HepG2 (cell line): ENCODE measurements around the gene GJD3. TPM values are rescaled to one million over a fixed set of nuclear protein-coding genes. Genes with fewer than 3 reads are reported as not detected.
"Not testable (repeated sequence)": the region's sequence is repeated elsewhere in the genome, so short reads cannot be mapped to it uniquely, and the experiment has no call there.

Experiments used
- ATAC-seq: fragments of 200-7000 bp; cut with Tn5 transposase; 3 replicates; pipeline ENCODE4 v1.9.1; 2020; ENCODE audit warnings: mild to moderate bottlenecking, moderate library complexity
- BruUV-seq: library from RNA; stranded (reverse); fragments of 400-500 nt; replicated peaks from 2 replicates; lab custom pipeline; 2021; lab: Mats Ljungman, UMichigan
- CTCF ChIA-PET: fragments of 300-600 bp; formaldehyde crosslinking; extraction: SDS; loops from one replicate; lab custom pipeline; 2021; ENCODE audit warnings: low total read pairs, inconsistent platforms, low intra/inter-chr PET ratio; lab: Yijun Ruan, JAX
- POLR2A ChIA-PET: fragments of 350-600 bp; sonication (Branson Sonifier 250); formaldehyde crosslinking; loops from one replicate; lab custom pipeline; 2020; ENCODE audit warnings: antibody characterized with exemption, inconsistent platforms; lab: Yijun Ruan, JAX
- DNase-seq: peaks from one replicate; pipeline ENCODE4 v3.0.0-alpha.2; 2015; ENCODE audit warnings: low spot score
- FAIRE-seq: peaks from 3 replicates; lab custom pipeline; 2011; peaks lifted over from hg19 to GRCh38; lab: Jason Lieb, UNC
- H2AFZ ChIP-seq: one replicate; pipeline ENCODE4 v1.6.1; 2011; ENCODE audit warnings: low read length, inconsistent platforms
- H3K27ac ChIP-seq: fragments of 300-600 bp; 3 replicates; pipeline ENCODE4 v1.8.0; 2011; ENCODE audit warnings: mixed run types, mild to moderate bottlenecking, mixed read lengths, low read length, inconsistent platforms; ENCODE audit not compliant: insufficient read depth; ENCODE audit errors: extremely low read length
- H3K27me3 ChIP-seq, 2 experiments: fragments of 200-600 bp in 1 of 2; 2 replicates in 1 of 2; 3 replicates in 1 of 2; pipeline versions ENCODE4 v1.6.0 to v1.8.0; 2011; ENCODE audit warnings: low read length in 2 of 2, mild to moderate bottlenecking in 2 of 2, moderate library complexity in 2 of 2, inconsistent platforms in 1 of 2; ENCODE audit not compliant: insufficient read depth in 2 of 2, control insufficient read depth in 1 of 2
- H3K36me3 ChIP-seq, 2 experiments: fragments of 200-600 bp in 1 of 2; replicated peaks in 1 of 2; 2 replicates in 1 of 2; 3 replicates in 1 of 2; pipeline versions ENCODE4 v1.5.1 to v1.8.0; 2011; ENCODE audit warnings: low read length in 2 of 2, inconsistent platforms in 1 of 2; ENCODE audit not compliant: insufficient read depth in 2 of 2, control insufficient read depth in 1 of 2
- H3K4me1 ChIP-seq: 2 replicates; pipeline ENCODE4 v1.5.1; 2012; ENCODE audit warnings: low read length, inconsistent platforms; ENCODE audit not compliant: insufficient read depth
- H3K4me2 ChIP-seq: 2 replicates; pipeline ENCODE4 v1.6.0; 2011; ENCODE audit warnings: low read depth, low read length, inconsistent platforms
- H3K4me3 ChIP-seq, 3 experiments: fragments of 200-600 bp in 1 of 3; sonication (generic), shearing (Covaris generic) in 1 of 3; replicated peaks in 1 of 3; 2 replicates each; pipeline ENCODE4 v1.5.1; 2011 to 2016; ENCODE audit warnings: low read length in 3 of 3, inconsistent platforms in 2 of 3, low read depth in 2 of 3, mild to moderate bottlenecking in 2 of 3, control low read depth in 1 of 3, mixed read lengths in 1 of 3; ENCODE audit not compliant: insufficient read depth in 1 of 3
- H3K79me2 ChIP-seq: one replicate; pipeline ENCODE4 v1.6.1; 2011; ENCODE audit warnings: low read length, inconsistent platforms; ENCODE audit not compliant: insufficient read depth
- H3K9ac ChIP-seq: 2 replicates; pipeline ENCODE4 v1.6.0; 2011; ENCODE audit warnings: mild to moderate bottlenecking, low read depth, low read length, inconsistent platforms; ENCODE audit not compliant: insufficient read depth
- H3K9me3 ChIP-seq: 2 replicates; pipeline ENCODE4 v1.5.1; 2012; ENCODE audit warnings: mild to moderate bottlenecking, low read length
- H4K20me1 ChIP-seq: 2 replicates; pipeline ENCODE4 v1.6.0; 2011; ENCODE audit warnings: inconsistent platforms, mild to moderate bottlenecking, low read length, moderate library complexity; ENCODE audit not compliant: insufficient read depth
- RBFOX2 ChIP-seq: fragments of 200-400 bp; formaldehyde crosslinking; IDR thresholded peaks from 2 replicates; pipeline ENCODE4 v1.6.1; 2017; ENCODE audit warnings: low read depth, mild to moderate bottlenecking, low read length
- ZNF10 ChIP-seq: sonication (generic); formaldehyde crosslinking; IDR thresholded peaks from 2 replicates; pipeline ENCODE4 v1.4.0; 2020; ENCODE audit warnings: mild to moderate bottlenecking, low read depth, missing genetic modification reagents, borderline replicate concordance
- ZNF501 ChIP-seq: sonication (generic); formaldehyde crosslinking; IDR thresholded peaks from 2 replicates; pipeline ENCODE4 v1.5.1; 2020; ENCODE audit warnings: mild to moderate bottlenecking, moderate library complexity, missing genetic modification reagents
- ZSCAN9 ChIP-seq: IDR thresholded peaks from 2 replicates; pipeline ENCODE4 v1.6.1; 2016; ENCODE audit warnings: borderline replicate concordance
- WGBS: methylation state at CpG from one replicate; pipeline ENCODE4 v1.1.6; 2017; ENCODE audit warnings: low lambda C conversion rate; 5-methylcytosine and 5-hydroxymethylcytosine counted together
- in situ Hi-C: cut with HindIII; loops from 2 replicates; pipeline ENCODE4 v1.10.0; 2017; ENCODE audit warnings: low pct_unique_long_range_greater_than_20kb; ENCODE audit not compliant: extremely low pct_ligation_motif_present
- intact Hi-C: fragments of 100-400 bp; cut with micrococcal nuclease; formaldehyde crosslinking; loops from one replicate; pipeline ENCODE4 v1.10.0; 2022; ENCODE audit not compliant: unreplicated experiment
- polyA plus RNA-seq, 8 experiments: library from polyadenylated mRNA; depleted of rRNA in 3 of 8; stranded (reverse) in 7 of 8; unstranded in 1 of 8; fragments of >200 nt; fragmentation: Illumina TruSeq in 4 of 8; extraction: Trizol in 4 of 8; gene quantifications; 2 replicates each; pipeline versions ENCODE4 v1.2.1 to v1.2.3, GENCODE V29; 2011 to 2016; ENCODE audit warnings: low read depth in 4 of 8, missing spikeins in 1 of 8, mixed read lengths in 1 of 8; ENCODE audit not compliant: insufficient read depth in 1 of 8
- total RNA-seq, 5 experiments: library from RNA; depleted of rRNA; stranded (reverse); fragments of >200 nt; fragmentation: Illumina TruSeq; extraction: Trizol; gene quantifications; 2 replicates each; pipeline ENCODE4 v1.2.3, GENCODE V29; 2016; ENCODE audit warnings: low read depth in 1 of 5
- TF ChIP-seq, protein P1 (sequence below): sonication (generic); formaldehyde crosslinking; IDR thresholded peaks from 2 replicates; pipeline ENCODE4 v1.5.1; 2020; ENCODE audit warnings: mild to moderate bottlenecking, moderate library complexity, missing genetic modification reagents

GJD3 gene
- total and polyA plus RNA-seq, 2 of the 13 experiments (the other 11 are each of a cell fraction or from before 2014, with no cell fraction given) = not detected

DNA sequence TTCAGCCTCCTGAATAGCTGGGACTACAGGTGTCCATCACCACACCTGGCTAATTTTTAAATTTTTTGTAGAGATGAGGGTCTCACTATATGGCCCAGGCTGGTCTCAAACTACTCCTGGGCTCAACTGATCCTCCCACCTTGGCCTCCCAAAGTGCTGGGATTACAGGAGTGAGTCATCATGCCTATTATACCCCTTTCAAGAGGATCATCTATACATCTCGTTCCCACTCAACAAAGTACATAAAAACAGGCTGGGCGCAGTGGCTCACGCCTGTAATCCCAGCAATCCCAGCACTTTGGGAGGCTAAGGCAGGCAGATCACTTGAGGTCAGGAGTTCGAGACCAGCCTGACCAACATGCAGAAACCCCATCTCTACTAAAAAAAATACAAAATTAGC, 49.8 kb upstream of the GJD3 start:
- H4K20me1 ChIP-seq, H3K9me3 ChIP-seq, intact Hi-C loops, H3K27me3 ChIP-seq, H3K4me3 ChIP-seq, H3K9ac ChIP-seq, H2AFZ ChIP-seq, POLR2A ChIA-PET, H3K27ac ChIP-seq, ATAC-seq, FAIRE-seq, BruUV-seq, in situ Hi-C loops, DNase-seq: not testable (repeated sequence)
- 100% methylated on average over 4 of the region's 4 CpGs for WGBS
- CTCF ChIA-PET = interaction anchor here (1.0 to 2.8 kb wide), 2 partner anchors 52 to 56 kb away, joined by 3 to 19 read pairs; no protein-coding TSS in a partner anchor
- Histone ChIP-seq H3K79me2 (peaks cover 38% of the 10 kb centered on the region), H3K4me1 (peaks cover 46% of the 10 kb centered on the region), H3K4me2 (0 out of 2 replicates have a peak overlapping the region, but pooled peaks have one; percentile 16), H3K36me3 (peaks cover 4 to 46% of the 10 kb centered on the region in 2 experiments)
- TF ChIP-seq, protein P1, sequence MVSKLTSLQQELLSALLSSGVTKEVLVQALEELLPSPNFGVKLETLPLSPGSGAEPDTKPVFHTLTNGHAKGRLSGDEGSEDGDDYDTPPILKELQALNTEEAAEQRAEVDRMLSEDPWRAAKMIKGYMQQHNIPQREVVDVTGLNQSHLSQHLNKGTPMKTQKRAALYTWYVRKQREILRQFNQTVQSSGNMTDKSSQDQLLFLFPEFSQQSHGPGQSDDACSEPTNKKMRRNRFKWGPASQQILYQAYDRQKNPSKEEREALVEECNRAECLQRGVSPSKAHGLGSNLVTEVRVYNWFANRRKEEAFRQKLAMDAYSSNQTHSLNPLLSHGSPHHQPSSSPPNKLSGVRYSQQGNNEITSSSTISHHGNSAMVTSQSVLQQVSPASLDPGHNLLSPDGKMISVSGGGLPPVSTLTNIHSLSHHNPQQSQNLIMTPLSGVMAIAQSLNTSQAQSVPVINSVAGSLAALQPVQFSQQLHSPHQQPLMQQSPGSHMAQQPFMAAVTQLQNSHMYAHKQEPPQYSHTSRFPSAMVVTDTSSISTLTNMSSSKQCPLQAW (CRISPR knock-in tag) = 0 out of 2 replicates have a peak, but pooled peaks have one; percentile 22

DNA sequence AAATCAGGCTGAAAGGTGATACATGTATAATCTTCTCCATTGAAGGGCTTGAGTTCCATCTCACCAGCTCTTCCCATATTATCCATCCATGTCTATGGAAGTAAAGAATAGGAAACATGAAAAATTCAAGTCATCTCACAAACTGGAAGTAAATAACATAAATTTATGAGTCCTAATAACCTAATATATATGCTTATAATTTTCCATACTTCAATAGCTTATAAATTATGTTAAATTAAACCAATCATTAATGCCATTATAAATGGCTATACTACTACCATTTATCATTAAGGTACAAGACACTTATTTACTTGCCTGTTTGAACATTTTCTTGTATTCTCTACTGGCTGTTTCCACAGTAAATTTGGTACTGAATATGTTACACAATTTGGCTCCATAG, 48.3 kb upstream of the GJD3 start:
- H4K20me1 ChIP-seq = no peaks in the 10 kb centered on the region
- no peak overlapping the region for H2AFZ ChIP-seq
- ChIA-PET CTCF (no interaction called here), POLR2A (no interaction called here)
- H3K4me2 ChIP-seq = no peak overlapping the region
- H3K27me3 ChIP-seq = no peaks in the 10 kb centered on the region
- peaks cover 33% of the 10 kb centered on the region for H3K4me1 ChIP-seq
- no peaks in the 10 kb centered on the region for H3K9me3 ChIP-seq
- H3K79me2 ChIP-seq = peaks cover 38% of the 10 kb centered on the region
- no peak for DNase-seq
- H3K36me3 ChIP-seq = peaks cover 4 to 55% of the 10 kb centered on the region in 2 experiments
- BruUV-seq = no TSS peak
- ATAC-seq = no peak
- no peak for FAIRE-seq
- H3K9ac ChIP-seq = no peak overlapping the region
- TF ChIP-seq ZNF501 (CRISPR knock-in tag) (no peak), RBFOX2 (0 out of 2 replicates have a peak, but pooled peaks have one; percentile 50), ZSCAN9 (CRISPR knock-in tag) (no peak), ZNF10 (CRISPR knock-in tag) (no peak)
- intact Hi-C loops = no loop called here
- H3K4me3 ChIP-seq = no peak overlapping the region
- in situ Hi-C loops = no loop called here
- no peak overlapping the region for H3K27ac ChIP-seq
